ENCODE results near the gene EPHA8.

GRCh38 chr1:22550021-22550420, 13.3 kb upstream of the EPHA8 start:
- no peak for TF ChIP-seq ZBTB20 (tag by site-specific recombination; IDR thresholded peaks at IDR 0.05)
- no peak for TF ChIP-seq CTCF (tag by site-specific recombination; IDR thresholded peaks at IDR 0.05)
- no peak for TF ChIP-seq REST (tag by site-specific recombination; IDR thresholded peaks at IDR 0.05)
- no peak for TF ChIP-seq ZBTB8A (tag by site-specific recombination; IDR thresholded peaks at IDR 0.05)
- no peak for TF ChIP-seq KLF16 (tag by site-specific recombination; IDR thresholded peaks at IDR 0.05)
